Measurements from ENCODE around the gene CHKA.

The CHKA gene

DNA sequence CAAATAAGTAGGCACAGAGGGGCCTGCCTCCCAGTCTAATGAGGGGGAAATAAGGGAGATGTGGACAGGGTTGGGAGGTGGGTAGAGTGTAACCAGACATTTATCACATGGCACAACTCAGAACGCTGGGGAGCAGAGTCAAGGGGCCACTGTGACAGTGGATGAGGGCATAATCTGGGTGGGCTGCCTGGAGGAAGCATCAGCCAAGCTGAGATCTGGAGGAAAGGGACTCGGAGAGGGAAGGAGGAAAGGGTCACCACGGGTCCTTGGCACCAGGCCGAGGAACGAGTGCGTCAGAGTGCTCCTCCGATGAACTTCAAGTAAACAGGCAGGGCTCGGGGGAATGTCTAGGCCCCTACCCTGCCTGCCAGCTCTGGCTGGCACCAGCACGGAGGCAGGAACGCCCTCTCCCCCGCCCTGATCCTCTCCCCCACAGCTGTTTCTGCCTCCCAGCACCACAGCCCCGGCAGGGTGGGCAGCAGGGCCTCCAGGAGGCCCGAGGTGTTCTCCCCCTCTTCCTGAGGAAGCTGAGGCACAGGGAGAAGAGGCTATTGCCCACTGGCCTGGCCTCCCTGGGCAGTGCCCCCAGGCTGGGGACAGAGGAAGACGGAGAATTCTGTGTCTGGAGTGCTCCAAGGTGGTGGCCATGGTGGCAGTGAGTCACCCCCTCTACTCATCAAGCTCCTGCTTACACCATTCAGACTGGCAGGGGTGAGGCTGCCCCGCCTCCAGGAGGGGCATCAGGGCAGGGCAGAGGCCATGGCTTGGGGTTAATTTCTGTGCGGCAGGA is 106.8 kb downstream of the CHKA start:
- no peak for DNase-seq (ENCODE audit: low read depth in 2 of 2)

DNA sequence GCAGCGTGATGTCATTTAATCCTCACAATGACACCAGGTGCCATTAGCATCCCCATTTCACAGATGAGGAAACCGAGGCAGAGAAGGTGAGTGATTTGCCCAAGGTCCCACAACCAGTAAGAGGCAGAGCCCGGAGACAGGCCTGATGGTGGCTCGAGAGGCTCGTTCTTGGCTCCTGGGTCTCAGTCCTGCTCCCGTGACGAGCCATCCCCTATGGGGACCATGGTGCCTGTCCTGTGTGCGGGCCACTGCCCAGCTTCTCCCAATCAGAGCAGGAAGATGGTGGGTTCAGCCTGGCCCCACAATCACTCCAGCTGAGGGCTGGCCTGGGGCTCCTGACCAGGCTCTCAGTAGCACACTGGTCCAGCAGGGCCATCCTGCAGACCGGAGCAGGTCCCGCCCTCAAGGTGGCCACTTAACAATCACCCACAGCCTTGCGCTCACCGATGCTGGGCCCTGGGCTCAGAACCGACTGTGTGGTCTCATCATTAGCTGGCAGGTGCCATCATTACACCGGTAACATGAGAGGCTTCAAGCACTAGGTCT is 107.5 kb downstream of the CHKA start:
- DNase-seq (ENCODE audit: low read depth in 2 of 2), result no peak

DNA sequence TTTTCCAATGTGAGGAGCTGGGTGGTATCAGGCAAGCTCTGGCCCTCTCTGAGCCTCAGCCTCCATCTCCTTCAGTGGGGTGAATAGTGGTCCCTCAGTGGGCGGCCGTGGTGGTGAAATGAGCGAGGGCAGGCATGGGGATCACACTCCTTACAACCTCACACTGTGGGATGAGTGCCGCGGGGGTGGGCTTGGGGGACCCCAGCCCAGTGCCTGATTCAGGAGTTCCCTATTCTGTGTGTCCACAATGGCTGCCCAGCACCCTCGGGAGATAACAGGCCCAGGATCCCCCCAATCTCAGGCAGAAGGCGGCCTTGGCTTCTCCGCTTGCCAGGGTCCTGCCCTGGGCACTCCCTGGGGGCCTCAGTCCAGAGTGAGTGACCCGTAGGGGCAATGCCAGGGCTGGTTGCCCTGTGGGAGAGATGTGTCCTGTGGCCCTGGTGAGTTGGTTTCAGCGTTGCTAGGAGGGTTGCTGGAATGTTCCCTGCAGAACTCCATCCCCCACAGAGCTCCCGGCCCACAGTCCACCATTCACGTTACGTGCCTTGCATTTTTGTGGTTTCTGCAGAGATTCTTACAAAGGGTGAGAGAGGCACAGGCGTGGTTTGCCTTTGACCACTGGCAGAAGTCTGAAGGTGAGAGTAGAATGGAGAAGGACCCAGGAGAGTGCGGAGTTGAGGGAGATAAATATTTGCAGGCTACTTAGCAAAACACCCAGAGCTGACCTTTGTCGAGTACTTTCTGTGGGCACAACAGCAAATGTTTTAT is 108.2 kb downstream of the CHKA start:
- no peak for DNase-seq (ENCODE audit: low read depth in 2 of 2)

DNA sequence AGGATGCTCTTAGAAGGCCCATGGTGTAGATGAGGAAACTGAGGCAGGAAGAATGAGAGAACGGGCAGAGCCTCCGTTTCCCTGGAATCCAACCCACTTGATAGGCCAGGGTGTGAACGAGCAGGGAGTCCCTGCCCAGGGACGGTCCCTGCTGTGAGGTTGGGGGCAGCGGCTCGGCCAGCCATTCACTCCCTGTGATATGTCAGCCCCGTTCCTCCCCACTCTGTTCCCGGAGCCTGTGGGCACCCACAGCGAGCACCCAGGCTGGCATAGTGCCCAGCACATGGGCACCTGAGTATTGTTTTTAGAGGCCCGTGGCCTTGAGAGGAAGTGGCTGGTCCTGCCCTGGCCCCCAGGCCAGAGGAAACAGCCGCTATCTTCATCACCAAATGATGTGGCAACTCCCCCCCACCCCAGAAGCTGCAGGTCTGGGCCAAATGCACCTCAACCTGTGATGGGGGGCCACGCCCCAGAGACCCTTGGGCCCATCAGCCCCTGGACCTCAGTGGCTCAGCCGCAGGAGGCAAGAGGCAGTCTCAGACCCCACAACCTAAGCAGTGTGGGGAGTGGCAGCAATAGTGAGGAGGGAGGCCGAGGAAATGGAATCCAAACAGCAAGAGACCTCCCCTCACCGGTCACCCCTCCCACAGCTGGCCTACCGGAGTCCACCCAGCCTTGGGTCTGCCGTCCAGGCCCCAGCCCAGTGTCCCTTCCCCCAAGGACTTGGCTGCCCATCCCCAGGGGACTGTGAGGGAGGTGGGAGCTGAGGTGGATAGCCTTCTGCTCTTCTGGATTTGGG is 108.9 kb downstream of the CHKA start:
- DNase-seq (ENCODE audit: low read depth in 2 of 2), result no peak

DNA sequence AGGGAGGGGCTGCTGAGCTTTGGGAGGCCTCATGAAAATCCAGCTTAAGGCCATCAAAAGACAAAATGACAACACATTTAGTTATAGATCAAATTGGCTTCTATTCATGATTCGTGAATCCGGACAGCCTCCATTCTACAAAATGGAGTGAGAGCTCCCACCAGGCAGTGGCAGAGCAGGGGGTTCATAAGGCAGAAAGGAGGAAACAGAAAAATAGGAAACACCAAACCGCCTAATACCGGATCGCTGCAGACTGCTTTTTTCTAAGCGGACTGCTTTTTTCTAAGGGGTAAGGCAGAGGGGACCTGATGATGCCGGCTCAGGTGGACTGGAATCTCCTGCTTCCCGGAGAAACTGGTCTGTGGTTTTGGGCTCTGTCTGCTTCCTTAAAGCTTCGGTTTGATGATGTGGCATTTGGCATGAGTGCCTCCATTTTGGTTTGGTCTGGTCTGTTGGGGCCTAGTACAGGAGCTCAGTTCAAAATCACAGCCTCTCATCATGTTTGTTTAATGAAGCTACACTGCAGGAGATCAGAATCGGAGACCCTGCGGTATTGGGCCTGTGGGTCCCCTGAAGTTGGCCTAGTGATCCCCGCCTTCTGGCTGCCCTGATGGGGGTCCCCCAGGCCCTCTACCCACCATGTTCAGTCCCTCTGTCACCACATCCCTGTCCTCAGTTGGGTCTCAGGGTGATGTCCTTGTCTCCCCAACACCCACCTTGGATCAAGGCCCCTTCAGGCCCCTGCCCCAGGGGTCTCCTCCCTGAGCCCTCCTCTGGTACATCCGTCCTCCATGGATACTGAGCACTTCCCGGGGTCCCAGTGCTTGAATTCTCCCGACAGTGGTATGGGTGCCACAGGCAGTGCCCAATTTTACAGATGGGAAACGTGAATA is 109.9 kb downstream of the CHKA start:
- DNase-seq (ENCODE audit: low read depth in 2 of 2), result no peak

GRCh38 chr11:68010090-68011041 is 110.8 kb downstream of the CHKA start, which contains the start of gene ALDH3B1:
ALDH3B1 (plus strand) TSS chr11:68010327; CDS start chr11:68015298, 4,971 bp downstream.
- DNase-seq (ENCODE audit: low read depth in 2 of 2), result no peak

- DNase-seq (ENCODE audit: low read depth in 2 of 2), result no peak
These were observed 111.6 kb downstream of the CHKA start for GRCh38 chr11:68009391-68010089.

DNA sequence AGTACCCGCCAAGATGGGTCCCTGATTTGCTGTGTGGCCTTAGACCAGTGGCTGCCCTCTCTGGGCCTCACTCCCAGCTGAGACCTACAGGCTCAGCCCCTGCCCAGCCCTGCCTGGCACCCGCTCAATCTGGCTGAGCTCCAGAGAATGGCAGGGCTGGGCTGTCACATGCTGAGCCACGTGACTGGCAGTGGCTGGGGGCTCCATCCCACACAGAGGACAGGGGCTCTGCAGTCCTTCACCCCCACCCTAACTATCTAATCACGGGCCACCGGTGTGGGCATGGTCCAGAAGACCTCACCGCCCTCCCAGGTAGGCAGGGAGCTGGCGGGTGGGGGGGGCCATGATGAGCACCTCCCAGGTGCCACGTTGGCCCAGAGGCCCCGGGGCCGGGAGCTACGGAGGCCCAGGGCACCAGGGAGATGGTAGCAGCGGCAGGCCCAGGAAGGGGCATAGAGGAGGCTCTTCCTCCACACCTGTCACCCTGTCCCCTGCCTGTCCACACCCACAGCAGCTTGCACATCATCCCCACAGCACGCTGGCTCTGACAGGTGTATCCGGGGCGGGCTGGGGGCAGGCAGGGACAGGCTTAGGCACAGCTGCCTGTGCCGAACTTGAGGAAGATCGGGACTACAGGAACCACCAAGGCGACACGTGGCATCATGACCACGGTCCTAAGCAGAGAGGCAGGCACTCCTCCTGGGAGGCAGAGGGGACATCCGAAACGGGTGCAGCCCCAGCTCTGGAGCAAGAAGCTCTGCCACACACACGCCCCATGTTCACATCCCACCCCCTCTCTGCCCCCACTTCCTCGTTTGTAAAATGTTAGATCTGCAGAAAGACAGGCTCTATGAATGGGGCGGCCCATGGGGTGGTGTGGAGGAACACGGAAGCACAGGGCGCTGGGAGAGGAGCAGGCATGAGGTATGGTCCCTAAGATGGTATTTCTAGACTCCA is 112.5 kb downstream of the CHKA start:
- DNase-seq (ENCODE audit: low read depth in 2 of 2), result no peak

DNA sequence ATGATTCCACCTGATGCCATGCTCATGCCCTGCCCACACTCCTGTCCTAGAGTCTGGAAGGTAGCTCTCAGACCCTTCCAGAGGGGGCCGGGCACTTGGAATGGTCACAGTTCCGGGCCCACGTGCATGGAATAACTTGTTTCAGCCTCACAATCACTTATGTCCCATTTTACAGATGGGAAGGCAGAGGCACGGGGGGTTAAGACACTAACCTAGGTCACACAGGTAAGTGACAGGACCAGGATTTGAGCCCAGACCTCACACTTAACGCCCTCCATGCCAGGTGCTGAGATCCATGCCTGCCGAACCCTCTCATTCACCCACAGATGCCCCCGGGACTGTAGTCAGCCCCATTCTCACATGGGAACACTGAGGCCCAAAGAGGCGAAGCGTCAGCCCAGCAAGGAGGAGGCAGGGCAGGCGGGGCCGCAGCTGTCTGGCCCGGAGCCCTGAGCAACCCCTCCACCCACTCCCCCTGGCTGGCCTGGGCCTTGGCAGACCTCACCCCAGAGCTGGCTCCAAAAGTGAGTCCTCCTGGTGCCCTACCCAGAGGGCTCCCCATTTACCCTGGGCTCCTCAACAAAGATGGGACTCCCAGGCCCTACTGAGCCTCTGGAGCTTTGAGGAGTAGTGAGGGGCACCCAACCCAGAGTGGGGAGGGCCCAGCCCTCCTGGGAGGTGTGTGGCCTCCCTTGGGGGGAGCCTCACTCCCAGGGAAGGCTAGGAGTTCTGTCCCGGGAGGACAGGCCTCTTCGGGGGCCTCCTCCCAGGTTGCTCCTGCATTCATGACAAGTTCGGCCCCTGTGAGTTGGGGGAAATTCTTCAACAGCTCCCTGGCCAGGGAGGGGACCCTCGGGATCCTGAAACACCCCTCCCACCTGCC is 113.4 kb downstream of the CHKA start:
- no peak for DNase-seq (ENCODE audit: low read depth in 2 of 2)

DNA sequence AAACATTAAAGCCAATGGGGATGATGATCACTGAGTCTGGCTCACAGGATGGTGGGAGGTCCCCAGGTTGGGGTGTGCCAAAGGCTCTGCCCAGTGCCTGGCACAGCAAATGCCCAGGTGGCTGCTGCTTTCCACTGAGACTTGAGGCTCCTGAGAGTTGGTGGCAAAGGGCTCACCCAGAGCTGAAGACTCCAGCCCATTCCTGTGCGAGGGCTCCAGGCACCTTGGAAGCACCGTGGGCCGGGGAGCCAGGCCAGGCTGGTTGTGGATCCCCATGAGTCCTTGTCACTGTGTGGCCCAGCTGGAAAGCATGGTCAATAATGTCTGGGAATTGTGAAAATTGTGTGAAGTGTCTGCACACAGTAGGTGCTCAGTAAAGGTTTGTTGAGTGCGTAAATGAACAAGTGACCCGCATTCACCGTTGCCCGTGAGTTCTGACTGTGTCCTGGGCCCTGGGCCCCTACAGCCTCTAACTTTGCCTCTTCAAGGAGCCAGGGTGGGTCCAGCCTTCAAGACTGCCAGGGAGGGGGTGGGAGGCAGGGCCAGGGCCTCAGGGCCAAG is 114.5 kb downstream of the CHKA start:
- no peak for DNase-seq (ENCODE audit: low read depth in 2 of 2)

GRCh38 chr11:68004551-68005335 is 116.4 kb downstream of the CHKA start:
- no peak for DNase-seq (ENCODE audit: low read depth in 2 of 2)

DNA sequence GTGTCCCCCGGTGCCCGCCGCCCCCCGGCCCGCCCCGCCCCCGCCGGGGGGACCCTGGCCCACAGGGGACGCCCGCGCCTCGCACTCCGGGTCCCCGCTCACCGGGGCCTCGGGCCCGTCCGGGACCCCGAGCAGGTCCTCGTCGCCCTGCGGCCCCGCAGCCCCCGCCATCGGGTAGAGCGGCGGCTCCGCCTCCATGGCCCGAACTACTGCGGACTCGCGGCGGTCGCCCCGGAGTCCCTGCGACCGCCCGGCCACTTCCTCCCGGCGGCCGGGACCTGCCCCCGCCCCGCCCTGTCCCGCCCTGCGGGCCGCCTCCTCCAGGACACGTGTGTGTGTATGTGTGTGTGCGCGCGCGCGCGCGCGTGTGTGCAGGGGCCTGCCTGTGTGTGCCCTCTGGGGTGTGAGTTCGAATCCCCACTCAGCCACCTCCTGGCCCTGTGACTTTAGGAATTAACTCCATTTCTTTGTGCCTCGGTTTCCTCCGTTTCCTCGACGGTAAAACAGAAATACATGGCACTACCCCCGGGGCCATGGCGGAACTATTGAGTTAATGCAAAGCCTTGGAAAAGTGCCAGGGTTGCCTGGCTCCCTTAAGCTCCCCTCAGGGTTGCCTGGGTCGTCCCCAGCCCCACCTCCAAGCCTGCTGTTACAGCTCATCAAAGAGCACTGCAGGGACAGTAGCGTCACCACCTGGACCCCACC is 117.2 kb downstream of the CHKA start, which contains the start of gene UNC93B1:
TSS of gene UNC93B1 (minus strand) at position 252 of the 705 bp plus-strand sequence. CDS start at position 198, 54 bp downstream.
- DNase-seq (ENCODE audit: low read depth in 2 of 2), result peak; percentile 35 to 43

- DNase-seq (ENCODE audit: low read depth in 2 of 2), result peak in 1 of 2 donors; percentile 17
These were observed 118.0 kb downstream of the CHKA start for GRCh38 chr11:68002938-68003845.

Data from stimulated activated CD8-positive, alpha-beta memory T cell treated with anti-CD3 and anti-CD28 coated beads, Interleukin-7, amount 100 ng/mL, for 1 hour (primary cell).